ENCODE measurements around the gene SGO1. TPM values are rescaled to one million over a fixed set of nuclear protein-coding genes. Genes with fewer than 3 reads are reported as not detected.

The SGO1 gene
- total RNA-seq, 4 donors from 2014 or later: 3.2 to 9.9 (median 3.9) TPM

GRCh38 chr3:20142517-20142916, 43.5 kb downstream of the SGO1 start:
- Histone ChIP-seq H3K9me3 (no peaks in the 10 kb centered on the region), H3K36me3 (peaks cover 0 to 36% (median 0%) of the 10 kb centered on the region in 3 donors), H3K4me3 (no peak overlapping the region), H3K27me3 (no peaks in the 10 kb centered on the region), H3K27ac (no peak overlapping the region), H3K4me1 (no peaks in the 10 kb centered on the region)
- DNase-seq: no peak
- TF ChIP-seq CTCF (IDR thresholded peaks at IDR 0.05) (no peak), POLR2A (IDR thresholded peaks at IDR 0.05) (no peak)

- no peaks in the 10 kb centered on the region for H3K4me1 ChIP-seq
- H3K27ac ChIP-seq: no peak overlapping the region
- H3K27me3 ChIP-seq: no peaks in the 10 kb centered on the region
- TF ChIP-seq CTCF (IDR thresholded peaks at IDR 0.05): no peak
- no peak for TF ChIP-seq POLR2A (IDR thresholded peaks at IDR 0.05)
- peaks cover 0 to 43% (median 0%) of the 10 kb centered on the region in 3 donors for H3K36me3 ChIP-seq
- no peak for DNase-seq
- no peak overlapping the region for H3K4me3 ChIP-seq
- H3K9me3 ChIP-seq: no peaks in the 10 kb centered on the region
Measured at GRCh38 chr3:20141851-20142250, 44.2 kb downstream of the SGO1 start.

GRCh38 chr3:20141316-20141715, 44.7 kb downstream of the SGO1 start:
- no peaks in the 10 kb centered on the region for H3K27me3 ChIP-seq
- no peaks in the 10 kb centered on the region for H3K9me3 ChIP-seq
- peaks cover 0 to 43% (median 0%) of the 10 kb centered on the region in 3 donors for H3K36me3 ChIP-seq
- H3K27ac ChIP-seq: no peak overlapping the region
- no peak for TF ChIP-seq POLR2A (IDR thresholded peaks at IDR 0.05)
- DNase-seq: no peak
- H3K4me3 ChIP-seq: no peak overlapping the region
- no peaks in the 10 kb centered on the region for H3K4me1 ChIP-seq

GRCh38 chr3:20140881-20141280, 45.1 kb downstream of the SGO1 start:
- no peak for DNase-seq
- Histone ChIP-seq H3K36me3 (peaks cover 0 to 43% (median 0%) of the 10 kb centered on the region in 3 donors), H3K27ac (no peak overlapping the region), H3K4me3 (no peak overlapping the region), H3K9me3 (no peaks in the 10 kb centered on the region), H3K4me1 (no peaks in the 10 kb centered on the region), H3K27me3 (no peaks in the 10 kb centered on the region)
- no peak for TF ChIP-seq POLR2A (IDR thresholded peaks at IDR 0.05)
- TF ChIP-seq CTCF (IDR thresholded peaks at IDR 0.05): no peak

- TF ChIP-seq CTCF (IDR thresholded peaks at IDR 0.05): no peak
- no peak for TF ChIP-seq POLR2A (IDR thresholded peaks at IDR 0.05)
- Histone ChIP-seq H3K27me3 (no peaks in the 10 kb centered on the region), H3K27ac (no peak overlapping the region), H3K36me3 (peaks cover 0 to 36% (median 0%) of the 10 kb centered on the region in 3 donors), H3K4me3 (no peak overlapping the region), H3K4me1 (no peaks in the 10 kb centered on the region), H3K9me3 (no peaks in the 10 kb centered on the region)
- no peak for DNase-seq
Measured at GRCh38 chr3:20137647-20138046, 48.4 kb downstream of the SGO1 start.

- TF ChIP-seq POLR2A (IDR thresholded peaks at IDR 0.05) (no peak), CTCF (IDR thresholded peaks at IDR 0.05) (no peak)
- Histone ChIP-seq H3K4me1 (no peaks in the 10 kb centered on the region), H3K27me3 (no peaks in the 10 kb centered on the region), H3K36me3 (peaks cover 0 to 39% (median 0%) of the 10 kb centered on the region in 3 donors), H3K9me3 (no peaks in the 10 kb centered on the region), H3K27ac (no peak overlapping the region), H3K4me3 (no peak overlapping the region)
- no peak for DNase-seq
Measured at GRCh38 chr3:20136231-20136630, 49.8 kb downstream of the SGO1 start.

All from Peyer's patch (tissue), 4 donors.